Keratinocyte (primary cell): ENCODE results near the gene TMEM233.

Experiments used
- EZH2 ChIP-seq: IDR thresholded peaks from one replicate; pipeline ENCODE4 v1.6.1; 2012; ENCODE audit warnings: inconsistent platforms, mild to moderate bottlenecking, low read length, moderate library complexity
- TF ChIP-seq, protein P1 (sequence below), 3 experiments: IDR thresholded peaks in 1 of 3; conservative IDR thresholded peaks in 1 of 3; optimal IDR thresholded peaks in 1 of 3; 2 replicates in 2 of 3; 3 replicates in 1 of 3; pipeline versions ENCODE3 to v1.5.1; 2011; ENCODE audit warnings: low read length in 3 of 3, mild to moderate bottlenecking in 3 of 3, moderate library complexity in 2 of 3, control low read depth in 1 of 3, inconsistent platforms in 1 of 3; ENCODE audit not compliant: insufficient read depth in 2 of 3; ENCODE audit errors: extremely low read depth in 1 of 3

DNA sequence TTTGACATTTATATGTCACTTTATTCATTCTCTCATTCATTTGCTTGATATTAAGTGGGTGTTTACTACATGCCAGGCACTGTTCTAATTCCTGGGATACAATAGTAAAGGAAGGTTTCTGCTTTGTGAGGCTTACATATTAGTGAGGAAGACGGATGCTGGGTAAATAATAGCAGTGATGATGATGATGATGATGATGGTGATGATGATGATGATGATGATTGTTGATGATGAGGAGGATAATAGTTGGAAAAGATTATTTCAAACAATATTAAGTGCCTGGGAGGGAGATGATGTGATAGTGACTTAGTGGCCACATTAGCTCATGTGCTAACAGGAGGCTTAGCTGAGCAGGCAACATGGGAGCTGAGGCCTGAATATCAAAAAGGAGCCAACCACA lies 19.3 kb upstream of the TMEM233 start:
- TF ChIP-seq, protein P1, sequence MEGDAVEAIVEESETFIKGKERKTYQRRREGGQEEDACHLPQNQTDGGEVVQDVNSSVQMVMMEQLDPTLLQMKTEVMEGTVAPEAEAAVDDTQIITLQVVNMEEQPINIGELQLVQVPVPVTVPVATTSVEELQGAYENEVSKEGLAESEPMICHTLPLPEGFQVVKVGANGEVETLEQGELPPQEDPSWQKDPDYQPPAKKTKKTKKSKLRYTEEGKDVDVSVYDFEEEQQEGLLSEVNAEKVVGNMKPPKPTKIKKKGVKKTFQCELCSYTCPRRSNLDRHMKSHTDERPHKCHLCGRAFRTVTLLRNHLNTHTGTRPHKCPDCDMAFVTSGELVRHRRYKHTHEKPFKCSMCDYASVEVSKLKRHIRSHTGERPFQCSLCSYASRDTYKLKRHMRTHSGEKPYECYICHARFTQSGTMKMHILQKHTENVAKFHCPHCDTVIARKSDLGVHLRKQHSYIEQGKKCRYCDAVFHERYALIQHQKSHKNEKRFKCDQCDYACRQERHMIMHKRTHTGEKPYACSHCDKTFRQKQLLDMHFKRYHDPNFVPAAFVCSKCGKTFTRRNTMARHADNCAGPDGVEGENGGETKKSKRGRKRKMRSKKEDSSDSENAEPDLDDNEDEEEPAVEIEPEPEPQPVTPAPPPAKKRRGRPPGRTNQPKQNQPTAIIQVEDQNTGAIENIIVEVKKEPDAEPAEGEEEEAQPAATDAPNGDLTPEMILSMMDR (optimal IDR thresholded peaks at IDR 0.05 in 1 of 3, IDR thresholded peaks at IDR 0.05 in 1 of 3, conservative IDR thresholded peaks at IDR 0.05 in 1 of 3; ENCODE audit: extremely low read depth in 1 of 3, insufficient read depth in 2 of 3, low read length in 3 of 3), result no peak
- TF ChIP-seq EZH2, result no peak
